Muscle layer of colon (tissue), 2 donors: Measurements from ENCODE around the gene GFAP.

ENCODE experiments used
- H3K27ac ChIP-seq: one replicate; pipeline ENCODE4 v1.7.0; 2013; ENCODE audit warnings: low read depth, mild to moderate bottlenecking, low read length, moderate library complexity
- H3K27me3 ChIP-seq, 2 donors: one replicate each; pipeline ENCODE4 v1.7.0; 2013; ENCODE audit warnings: low read length in 2 of 2, mild to moderate bottlenecking in 2 of 2; ENCODE audit not compliant: insufficient read depth in 2 of 2, control insufficient read depth in 1 of 2
- H3K36me3 ChIP-seq: one replicate; pipeline ENCODE4 v1.7.0; 2013; ENCODE audit warnings: mild to moderate bottlenecking, low read length; ENCODE audit not compliant: insufficient read depth
- H3K4me1 ChIP-seq: one replicate; pipeline ENCODE4 v1.7.0; 2013; ENCODE audit warnings: mild to moderate bottlenecking, low read length; ENCODE audit not compliant: insufficient read depth
- H3K4me3 ChIP-seq, 2 donors: one replicate each; pipeline ENCODE4 v1.7.0; 2013; ENCODE audit warnings: low read length in 2 of 2, low read depth in 1 of 2, mild to moderate bottlenecking in 1 of 2, moderate library complexity in 1 of 2
- H3K9ac ChIP-seq: one replicate; pipeline ENCODE4 v1.7.0; 2013; ENCODE audit warnings: low read length
- H3K9me3 ChIP-seq: one replicate; pipeline ENCODE4 v1.7.0; 2013; ENCODE audit warnings: mild to moderate bottlenecking, low read length
- donor health status: abdominal sarcoma.
- donor health status: Adenocarcinoma of cecum.

Gene GFAP

GRCh38 chr17:44928950-44929720, 13.8 kb upstream of the GFAP start:
- no peak overlapping the region for H3K4me3 ChIP-seq
- H3K27me3 ChIP-seq = no peaks in the 10 kb centered on the region
- H3K27ac ChIP-seq = no peak overlapping the region
- H3K9ac ChIP-seq = no peak overlapping the region
- no peaks in the 10 kb centered on the region for H3K9me3 ChIP-seq
- no peaks in the 10 kb centered on the region for H3K4me1 ChIP-seq
- no peaks in the 10 kb centered on the region for H3K36me3 ChIP-seq

- Histone ChIP-seq H3K4me1 (no peaks in the 10 kb centered on the region), H3K4me3 (no peak overlapping the region), H3K9me3 (no peaks in the 10 kb centered on the region), H3K27me3 (no peaks in the 10 kb centered on the region), H3K36me3 (no peaks in the 10 kb centered on the region), H3K27ac (no peak overlapping the region), H3K9ac (no peak overlapping the region)
These were observed 12.8 kb upstream of the GFAP start for GRCh38 chr17:44928136-44928535.

- Histone ChIP-seq H3K36me3 (no peaks in the 10 kb centered on the region), H3K27ac (no peak overlapping the region), H3K4me1 (no peaks in the 10 kb centered on the region), H3K27me3 (no peaks in the 10 kb centered on the region), H3K9me3 (no peaks in the 10 kb centered on the region), H3K9ac (no peak overlapping the region), H3K4me3 (no peak overlapping the region)
These were observed 12.4 kb upstream of the GFAP start for GRCh38 chr17:44927696-44928095.

- no peaks in the 10 kb centered on the region for H3K36me3 ChIP-seq
- H3K27me3 ChIP-seq = no peaks in the 10 kb centered on the region
- no peaks in the 10 kb centered on the region for H3K4me1 ChIP-seq
- no peak overlapping the region for H3K4me3 ChIP-seq
- H3K27ac ChIP-seq = no peak overlapping the region
- H3K9me3 ChIP-seq = no peaks in the 10 kb centered on the region
- no peak overlapping the region for H3K9ac ChIP-seq
These were observed 11.7 kb upstream of the GFAP start for GRCh38 chr17:44926821-44927525.

GRCh38 chr17:44925731-44926697, 10.7 kb upstream of the GFAP start:
- Histone ChIP-seq H3K9me3 (no peaks in the 10 kb centered on the region), H3K4me3 (no peak overlapping the region), H3K9ac (no peak overlapping the region), H3K27me3 (no peaks in the 10 kb centered on the region), H3K4me1 (no peaks in the 10 kb centered on the region), H3K27ac (no peak overlapping the region), H3K36me3 (no peaks in the 10 kb centered on the region)

- no peak overlapping the region for H3K4me3 ChIP-seq
- no peaks in the 10 kb centered on the region for H3K9me3 ChIP-seq
- no peaks in the 10 kb centered on the region for H3K27me3 ChIP-seq
- no peaks in the 10 kb centered on the region for H3K36me3 ChIP-seq
- H3K4me1 ChIP-seq = no peaks in the 10 kb centered on the region
- H3K27ac ChIP-seq = no peak overlapping the region
- H3K9ac ChIP-seq = no peak overlapping the region
These were observed 8.8 kb upstream of the GFAP start for GRCh38 chr17:44924107-44924544.

GRCh38 chr17:44922746-44923470, 7.6 kb upstream of the GFAP start:
- H3K4me3 ChIP-seq = no peak overlapping the region
- H3K27me3 ChIP-seq = no peaks in the 10 kb centered on the region
- H3K4me1 ChIP-seq = no peaks in the 10 kb centered on the region
- no peaks in the 10 kb centered on the region for H3K36me3 ChIP-seq
- H3K9me3 ChIP-seq = no peaks in the 10 kb centered on the region
- H3K9ac ChIP-seq = no peak overlapping the region
- H3K27ac ChIP-seq = no peak overlapping the region

- no peaks in the 10 kb centered on the region for H3K9me3 ChIP-seq
- H3K4me1 ChIP-seq = peaks cover 4% of the 10 kb centered on the region
- H3K4me3 ChIP-seq = no peak overlapping the region
- no peak overlapping the region for H3K27ac ChIP-seq
- H3K27me3 ChIP-seq = no peaks in the 10 kb centered on the region
- no peak overlapping the region for H3K9ac ChIP-seq
- H3K36me3 ChIP-seq = no peaks in the 10 kb centered on the region
These were observed 6.8 kb upstream of the GFAP start for GRCh38 chr17:44922136-44922535.

- no peaks in the 10 kb centered on the region for H3K36me3 ChIP-seq
- no peak overlapping the region for H3K4me3 ChIP-seq
- H3K9me3 ChIP-seq = no peaks in the 10 kb centered on the region
- H3K27me3 ChIP-seq = no peaks in the 10 kb centered on the region
- H3K9ac ChIP-seq = no peak overlapping the region
- peaks cover 10% of the 10 kb centered on the region for H3K4me1 ChIP-seq
- H3K27ac ChIP-seq = no peak overlapping the region
These were observed 6.0 kb upstream of the GFAP start for GRCh38 chr17:44921122-44921882.

GRCh38 chr17:44920565-44920940, 5.3 kb upstream of the GFAP start:
- no peaks in the 10 kb centered on the region for H3K36me3 ChIP-seq
- no peaks in the 10 kb centered on the region for H3K9me3 ChIP-seq
- no peak overlapping the region for H3K27ac ChIP-seq
- no peak overlapping the region for H3K9ac ChIP-seq
- no peaks in the 10 kb centered on the region for H3K27me3 ChIP-seq
- H3K4me1 ChIP-seq = peaks cover 14% of the 10 kb centered on the region
- no peak overlapping the region for H3K4me3 ChIP-seq
